Peyer's patch (tissue), 4 donors: ENCODE results near the gene IRS1.

ENCODE experiments used
- POLR2A ChIP-seq, 2 donors: fragments of 450-650 bp; IDR thresholded peaks; one replicate each; pipeline ENCODE4 v1.5.1; 2017; ENCODE audit warnings: antibody characterized with exemption in 2 of 2, mild to moderate bottlenecking in 2 of 2, moderate library complexity in 2 of 2
- TF ChIP-seq, protein P1 (sequence below), 6 experiments: fragments of 450-650 bp in 4 of 6; fragments of 200-600 bp in 2 of 6; sonication (generic) in 1 of 6; IDR thresholded peaks; one replicate each; pipeline ENCODE4 v1.5.1; 2017 to 2019; ENCODE audit warnings: antibody characterized with exemption in 6 of 6, mild to moderate bottlenecking in 3 of 6, moderate library complexity in 1 of 6

DNA sequence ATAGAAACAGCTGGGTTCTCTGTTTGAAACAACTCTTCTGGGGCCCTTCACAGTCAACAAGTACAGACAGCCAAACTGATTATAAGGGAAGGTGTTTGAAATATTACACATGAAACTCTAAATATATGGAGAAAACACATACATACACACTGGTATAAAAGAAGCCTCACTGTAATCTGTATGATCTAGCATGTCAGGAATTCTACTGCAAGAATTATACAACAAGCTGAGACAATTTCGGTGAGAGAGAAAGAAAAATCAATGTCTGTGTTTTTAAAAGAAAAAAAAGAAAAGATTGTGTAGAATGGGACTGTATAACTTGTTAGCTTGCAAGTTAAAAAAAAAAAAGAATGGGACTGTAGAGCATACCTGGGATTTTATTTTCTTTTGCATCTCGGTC, 26.3 kb downstream of the IRS1 start:
- TF ChIP-seq, protein P1, sequence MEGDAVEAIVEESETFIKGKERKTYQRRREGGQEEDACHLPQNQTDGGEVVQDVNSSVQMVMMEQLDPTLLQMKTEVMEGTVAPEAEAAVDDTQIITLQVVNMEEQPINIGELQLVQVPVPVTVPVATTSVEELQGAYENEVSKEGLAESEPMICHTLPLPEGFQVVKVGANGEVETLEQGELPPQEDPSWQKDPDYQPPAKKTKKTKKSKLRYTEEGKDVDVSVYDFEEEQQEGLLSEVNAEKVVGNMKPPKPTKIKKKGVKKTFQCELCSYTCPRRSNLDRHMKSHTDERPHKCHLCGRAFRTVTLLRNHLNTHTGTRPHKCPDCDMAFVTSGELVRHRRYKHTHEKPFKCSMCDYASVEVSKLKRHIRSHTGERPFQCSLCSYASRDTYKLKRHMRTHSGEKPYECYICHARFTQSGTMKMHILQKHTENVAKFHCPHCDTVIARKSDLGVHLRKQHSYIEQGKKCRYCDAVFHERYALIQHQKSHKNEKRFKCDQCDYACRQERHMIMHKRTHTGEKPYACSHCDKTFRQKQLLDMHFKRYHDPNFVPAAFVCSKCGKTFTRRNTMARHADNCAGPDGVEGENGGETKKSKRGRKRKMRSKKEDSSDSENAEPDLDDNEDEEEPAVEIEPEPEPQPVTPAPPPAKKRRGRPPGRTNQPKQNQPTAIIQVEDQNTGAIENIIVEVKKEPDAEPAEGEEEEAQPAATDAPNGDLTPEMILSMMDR (IDR thresholded peaks at IDR 0.05), result no peak
- no peak for TF ChIP-seq POLR2A (IDR thresholded peaks at IDR 0.05)
